Left lobe of liver (tissue), 2 donors: ENCODE data around the gene PBLD. TPM values are rescaled to one million over a fixed set of nuclear protein-coding genes. Genes with fewer than 3 reads are reported as not detected.
"Not testable (repeated sequence)": the region's sequence is repeated elsewhere in the genome, so short reads cannot be mapped to it uniquely, and the experiment has no call there.

ENCODE experiments used
- ATAC-seq: fragments of 200-7000 bp; cut with Tn5 transposase; one replicate; pipeline ENCODE4 v1.9.1; 2020; ENCODE audit warnings: mild to moderate bottlenecking, moderate library complexity
- DNase-seq: peaks from one replicate; pipeline ENCODE4 v3.0.0-alpha.2; 2020; ENCODE audit warnings: low spot score
- total RNA-seq: library from RNA; stranded (reverse); gene quantifications from one replicate; pipeline ENCODE4 v1.2.1, GENCODE V29; 2021
- donor health status: DM: no; HTN: no; CAD: no; lungs with moderate emphysema.
- donor health status: DM: no; HTN: yes; CAD: no.

PBLD gene
- total RNA-seq, 1 donor from 2014 or later, result 126 TPM

DNA sequence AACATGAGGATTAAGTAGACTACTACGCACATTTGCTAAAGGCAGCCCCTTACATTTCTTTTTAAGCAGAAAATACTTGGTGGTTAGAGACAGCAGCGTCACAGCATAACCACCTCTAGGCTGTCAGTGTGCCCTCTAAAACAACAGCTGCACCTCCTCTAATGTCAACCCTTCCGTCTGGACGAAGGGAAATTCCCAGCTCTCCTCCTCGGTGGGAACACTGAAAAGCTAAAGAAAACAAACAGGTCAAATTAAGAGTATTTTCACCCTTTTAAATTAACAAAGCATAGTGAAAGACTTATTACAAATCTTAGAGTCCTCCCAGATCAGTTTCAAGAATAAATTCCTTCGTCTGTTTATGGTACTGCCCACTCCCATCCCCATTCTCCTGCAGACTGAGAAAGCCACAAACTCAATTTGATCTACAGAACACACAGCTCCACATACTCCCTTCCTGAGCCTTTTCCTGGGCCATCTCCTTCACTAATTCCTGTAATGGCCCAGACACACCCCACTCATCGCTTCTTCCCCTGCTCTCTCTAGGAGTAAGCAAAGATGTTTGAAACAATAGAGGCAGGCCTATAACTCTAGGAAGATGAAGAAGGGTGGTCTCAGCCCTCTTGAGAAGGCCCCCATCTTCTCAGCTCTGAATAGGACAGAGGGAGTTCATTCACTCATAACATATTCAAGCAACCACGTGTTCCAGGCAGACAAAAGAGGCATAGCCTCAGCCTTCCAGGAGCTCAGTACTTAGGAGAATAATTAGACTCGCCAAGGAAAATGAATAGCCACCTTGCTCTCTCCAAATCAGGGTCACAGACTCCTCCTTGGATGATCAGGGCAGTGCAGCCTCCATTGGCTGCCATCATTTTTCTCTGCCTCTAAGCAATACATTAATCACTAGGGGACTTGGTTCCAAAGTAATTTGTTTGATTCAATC is 48.4 kb downstream of the PBLD start:
- DNase-seq (no peak), ATAC-seq (no peak)

DNA sequence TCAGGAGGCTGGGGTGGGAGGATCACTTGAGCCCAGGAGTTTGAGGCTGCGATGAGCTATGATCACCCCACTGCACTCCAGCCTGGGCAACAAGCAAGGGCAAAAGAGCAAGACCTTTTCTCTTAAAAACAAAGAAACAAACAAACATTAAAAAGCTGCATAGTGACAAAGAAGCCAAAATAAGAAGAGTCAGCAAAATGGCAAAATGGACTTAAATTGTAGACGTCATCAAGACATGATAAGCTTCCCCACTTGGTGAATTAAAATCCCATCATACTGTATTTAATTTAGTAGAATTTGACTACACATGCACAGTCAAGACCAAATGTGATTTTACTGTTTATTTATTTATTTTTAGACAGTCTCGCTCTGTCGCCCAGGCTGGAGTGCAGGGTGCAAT is 52.0 kb downstream of the PBLD start:
- DNase-seq (no peak), ATAC-seq (no peak)

GRCh38 chr10:68278906-68279753 is 53.6 kb downstream of the PBLD start:
- peak; percentile 12 for ATAC-seq

DNA sequence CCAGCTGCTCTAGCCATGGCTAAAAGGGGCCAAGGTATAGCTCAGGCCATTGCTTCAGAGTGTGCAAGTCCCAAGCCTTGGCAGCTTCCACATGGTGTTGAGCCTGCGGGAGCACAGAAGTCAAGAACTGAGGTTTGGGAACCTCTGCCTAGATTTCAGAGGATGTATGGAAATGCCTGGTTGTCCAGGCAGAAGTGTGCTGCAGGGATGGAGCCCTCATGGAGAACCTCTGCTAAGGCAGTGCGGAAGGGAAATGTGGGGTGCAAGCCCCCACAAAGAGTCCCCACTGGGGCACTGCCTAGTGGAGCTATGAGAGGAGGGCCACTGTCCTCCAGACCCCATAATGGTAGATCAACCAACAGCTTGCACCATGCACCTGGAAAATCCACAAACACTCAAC is 54.9 kb downstream of the PBLD start:
- ATAC-seq, DNase-seq: not testable (repeated sequence)

More at GRCh38 chr10:68278906-68279753, 53.6 kb downstream of the PBLD start:
- DNase-seq, result not testable (repeated sequence)

DNA sequence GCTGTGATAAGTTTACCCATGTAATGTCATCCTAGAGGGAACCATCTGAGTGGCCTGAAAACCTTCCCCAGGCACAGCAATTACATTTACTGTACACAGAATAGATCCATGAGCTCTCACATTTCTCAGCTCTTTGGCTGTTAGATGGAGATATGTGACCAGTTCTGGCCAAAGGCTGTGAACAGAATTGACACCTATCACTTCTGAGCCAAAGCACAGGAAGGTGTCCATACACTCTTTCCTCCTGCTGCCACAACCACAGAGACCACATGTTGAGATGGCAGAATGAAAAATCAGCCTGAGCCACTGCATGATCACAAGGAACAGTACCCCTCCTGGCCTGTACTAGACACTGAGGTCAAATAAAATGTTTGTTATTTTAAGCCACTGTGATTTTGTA is 56.5 kb downstream of the PBLD start:
- DNase-seq (no peak), ATAC-seq (peak; percentile 14)

DNA sequence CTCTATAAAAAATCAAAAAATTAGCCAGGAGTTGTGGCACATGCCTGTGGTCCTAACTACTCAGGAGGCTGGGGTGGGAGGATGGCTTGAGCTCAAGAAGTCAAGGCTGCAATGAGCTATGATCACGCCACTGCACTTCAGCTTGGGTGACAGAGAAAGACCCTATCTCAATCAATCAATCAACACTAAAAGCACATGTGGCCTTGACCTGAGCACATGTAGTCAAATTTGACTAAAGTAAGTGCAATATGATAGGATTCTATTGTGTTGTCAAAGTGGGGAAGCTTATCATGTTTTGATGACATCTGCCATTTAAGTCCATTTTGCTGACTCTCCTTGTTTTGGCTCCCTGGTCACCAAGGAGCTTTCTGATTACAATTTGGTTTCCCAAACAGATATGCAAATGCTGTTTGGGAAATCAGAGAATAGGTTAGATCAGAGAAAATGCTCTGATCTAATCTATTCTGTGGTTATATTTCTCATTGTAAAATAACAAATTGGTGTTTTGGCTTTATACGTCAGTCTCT is 57.1 kb downstream of the PBLD start:
- DNase-seq (no peak), ATAC-seq (no peak)

DNA sequence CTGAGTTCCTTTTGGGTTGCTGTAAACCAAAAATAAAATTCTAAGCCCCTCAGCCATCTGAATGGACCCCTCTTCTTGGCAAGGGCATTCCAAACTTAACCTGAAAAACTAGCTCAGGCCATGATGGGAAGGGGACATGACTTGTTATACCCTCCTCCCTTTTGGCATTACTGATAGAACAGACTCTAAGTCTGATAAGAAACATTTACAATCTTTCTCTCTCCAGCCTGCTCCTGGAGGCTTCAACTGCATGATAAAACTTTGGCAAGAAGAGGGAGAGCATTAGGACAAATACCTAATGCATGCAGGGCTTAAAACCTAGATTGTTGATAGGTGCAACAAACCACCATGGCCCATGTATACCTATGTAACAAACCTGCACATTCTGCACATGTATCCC is 59.9 kb downstream of the PBLD start:
- ATAC-seq (no peak), DNase-seq (no peak)

GRCh38 chr10:68271196-68271882 is 61.4 kb downstream of the PBLD start:
- peak; percentile 44 for ATAC-seq
- DNase-seq, result no peak

DNA sequence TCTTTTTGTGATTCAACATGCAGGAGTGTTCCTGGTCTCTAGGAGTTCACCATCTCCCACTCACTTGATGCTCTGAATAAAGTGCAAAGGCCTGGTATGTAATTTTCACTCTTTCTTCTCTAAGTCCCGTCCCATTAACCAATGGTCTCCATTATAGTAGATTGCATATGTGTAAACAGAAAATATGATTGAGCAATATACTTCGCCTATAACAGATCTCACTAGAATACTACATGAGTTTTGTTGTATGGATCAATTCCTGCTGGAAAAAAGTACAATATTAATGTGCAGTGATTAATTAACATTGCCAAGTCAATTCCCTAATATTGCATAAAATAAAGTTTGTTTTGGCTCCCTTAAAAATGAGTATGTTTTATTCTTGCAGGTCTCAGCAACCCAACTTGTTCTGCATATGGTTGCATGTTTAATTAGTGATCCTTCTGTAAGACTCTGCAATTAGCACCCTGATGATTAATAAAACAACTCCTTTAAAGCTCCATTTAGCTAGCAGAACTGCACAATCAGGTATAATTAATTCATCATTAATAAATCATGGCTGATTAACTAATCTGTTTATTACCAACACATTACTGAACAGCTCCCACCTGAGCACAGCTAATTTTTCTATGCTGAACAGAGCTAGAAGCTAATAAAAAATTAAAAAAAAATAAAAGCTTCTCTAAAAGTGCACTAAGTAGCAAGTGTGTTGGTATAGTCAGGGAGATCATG is 63.0 kb downstream of the PBLD start:
- DNase-seq (no peak), ATAC-seq (no peak)

DNA sequence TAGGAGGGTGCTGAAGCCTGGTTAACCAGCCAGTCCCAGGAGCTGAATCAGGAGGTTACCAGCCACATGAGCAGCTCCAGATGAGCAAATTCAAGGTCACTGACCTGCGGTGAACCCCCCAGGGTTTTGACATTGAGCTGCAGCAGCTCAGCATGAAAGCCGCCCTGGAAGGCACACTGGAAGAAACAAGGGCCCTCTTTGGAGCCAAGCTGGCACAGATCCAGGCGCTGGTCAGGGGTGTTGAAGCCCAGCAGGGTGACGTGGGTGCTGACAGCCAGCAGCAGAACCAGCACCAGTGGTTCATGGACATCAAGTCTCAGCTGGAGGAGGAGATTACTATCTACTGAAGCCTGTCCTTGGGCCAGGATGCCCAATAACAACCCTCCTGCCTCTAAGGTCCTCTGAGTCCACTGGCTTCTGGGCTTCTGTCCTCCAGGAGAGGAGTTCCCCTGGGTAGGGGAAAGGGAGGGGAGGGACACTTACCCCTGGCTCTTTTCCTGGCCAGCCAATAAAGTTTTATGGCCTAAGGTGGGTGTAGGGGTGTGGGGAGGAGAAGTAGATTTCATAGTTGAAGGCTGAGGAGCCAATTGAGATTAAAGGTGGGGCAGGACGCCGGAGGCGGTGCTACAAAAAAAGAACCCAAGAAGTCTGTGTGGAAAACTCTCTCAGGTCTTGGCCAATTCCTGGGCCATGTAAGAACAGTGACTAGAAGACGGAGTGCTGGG is 71.4 kb downstream of the PBLD start:
- ATAC-seq (peak; percentile 33), DNase-seq (no peak)

DNA sequence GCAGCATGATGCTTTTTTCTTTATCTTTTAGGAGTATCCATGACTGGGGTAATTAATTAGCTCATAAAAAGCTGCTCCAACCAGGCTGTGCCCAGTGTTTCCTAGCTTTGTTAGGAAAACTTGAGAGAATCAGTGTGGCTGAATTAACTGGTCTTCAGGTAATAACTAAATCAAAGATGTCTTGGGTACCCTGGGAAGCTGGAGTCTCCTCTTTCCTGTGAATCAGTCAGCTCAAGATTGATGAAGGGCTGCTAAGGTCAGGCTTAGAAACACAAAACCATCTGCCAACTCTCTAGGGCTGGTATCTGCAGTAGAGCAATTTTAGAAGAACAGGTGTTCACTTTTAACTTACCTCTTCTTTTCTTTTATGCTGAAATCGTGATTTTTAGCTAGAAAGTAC is 79.4 kb downstream of the PBLD start:
- no peak for ATAC-seq
- DNase-seq, result no peak

DNA sequence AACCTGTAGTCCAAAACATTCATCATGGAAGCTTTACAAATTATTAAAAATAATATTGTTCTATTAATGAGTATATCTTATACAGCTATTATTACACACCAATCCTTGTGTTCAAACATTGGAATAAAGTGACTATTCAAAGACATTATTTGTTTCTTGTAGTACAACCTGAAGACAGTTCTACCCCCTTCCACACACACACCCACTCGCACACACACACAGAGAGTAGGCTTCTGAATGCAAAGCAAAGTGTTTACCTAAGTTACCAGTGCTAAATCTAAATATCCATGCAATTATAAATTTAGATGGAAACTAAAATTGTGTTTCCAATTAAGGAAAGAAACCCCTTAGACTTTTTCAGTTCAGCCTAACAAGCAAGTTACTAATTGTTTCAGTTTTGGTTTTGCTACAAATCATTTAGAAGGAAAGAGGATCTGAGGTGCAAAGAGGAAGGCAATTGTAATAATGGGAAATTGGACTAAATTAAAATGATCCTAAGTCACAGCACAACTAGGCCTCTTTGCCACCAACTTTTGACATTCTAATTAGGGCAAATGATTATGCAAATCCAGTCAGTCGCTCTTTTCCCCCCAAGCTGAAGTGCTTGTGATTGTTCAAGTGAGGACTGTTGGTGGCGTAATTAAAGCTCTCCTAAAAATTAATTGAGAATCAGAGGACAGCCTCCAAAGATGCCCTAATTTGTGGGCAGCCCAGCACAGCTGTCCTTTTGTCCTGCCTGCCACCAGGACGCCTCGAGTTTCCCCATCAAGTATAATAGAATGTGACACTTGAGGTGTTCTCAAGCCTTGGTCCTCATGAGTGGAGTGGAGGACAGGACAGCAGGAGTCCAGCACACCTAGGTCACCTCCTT is 80.9 kb downstream of the PBLD start:
- no peak for DNase-seq

DNA sequence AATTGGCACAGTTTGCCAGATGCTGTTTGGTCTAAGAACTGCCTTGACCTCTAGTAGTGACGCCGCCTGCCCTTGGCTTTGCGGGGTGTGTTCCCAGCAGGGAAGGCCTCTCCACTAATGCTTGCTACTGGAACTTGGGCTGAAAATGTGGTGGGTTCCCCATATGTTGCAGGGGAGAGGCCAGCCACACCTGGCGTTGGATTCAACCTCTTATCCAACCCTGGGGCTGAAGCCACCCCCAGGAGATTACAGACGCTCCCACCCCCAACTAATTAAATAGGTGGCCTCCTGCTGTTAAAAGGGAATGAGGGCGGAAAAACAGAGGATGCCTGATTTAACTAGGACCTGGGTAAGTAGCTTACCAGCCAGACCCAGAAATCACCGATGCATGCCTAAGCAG is 81.6 kb downstream of the PBLD start:
- ATAC-seq, result peak; percentile 12
- no peak for DNase-seq

More for the DNA sequence above, 80.9 kb downstream of the PBLD start:
- ATAC-seq, result no peak

GRCh38 chr10:68249297-68249696 is 83.4 kb downstream of the PBLD start:
- ATAC-seq (peak; percentile 8), DNase-seq (no peak)

- DNase-seq (no peak), ATAC-seq (no peak)
Observed at GRCh38 chr10:68247931-68248330, 84.8 kb downstream of the PBLD start.

GRCh38 chr10:68246397-68246796 is 86.3 kb downstream of the PBLD start:
- ATAC-seq, DNase-seq: not testable (repeated sequence)

DNA sequence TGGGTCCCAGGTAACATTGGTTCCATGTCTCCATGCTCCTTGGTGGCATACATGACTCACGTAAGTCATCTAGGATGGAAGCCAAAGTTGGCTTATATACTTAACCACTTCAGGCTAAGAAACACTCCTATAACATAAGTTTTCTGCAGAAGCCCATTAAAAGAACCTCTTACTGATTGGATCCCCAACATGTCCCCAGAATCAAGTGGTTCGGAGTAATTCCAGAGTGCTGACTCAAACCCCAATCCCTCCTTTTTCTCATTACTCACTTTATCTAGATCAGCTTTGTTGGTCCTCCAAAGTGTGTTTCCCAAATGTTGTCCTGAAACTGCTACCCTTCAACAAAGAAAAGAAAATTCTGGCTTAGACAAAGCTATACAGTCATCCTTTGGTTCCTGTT is 90.7 kb downstream of the PBLD start:
- no peak for DNase-seq
- no peak for ATAC-seq

GRCh38 chr10:68239596-68240150 is 93.1 kb downstream of the PBLD start:
- DNase-seq (no peak), ATAC-seq (no peak)
